Subcutaneous abdominal adipose tissue (tissue), 5 donors: Measurements from ENCODE around the gene RDH5.
A peak's percentile ranks its signal among the peaks of the same experiment; 100 is the strongest.

Experiments
- H3K27ac ChIP-seq: one replicate; pipeline ENCODE4 v1.7.0; 2013; ENCODE audit warnings: low read depth, mild to moderate bottlenecking, inconsistent platforms, low read length, moderate library complexity
- H3K27me3 ChIP-seq, 5 donors: one replicate each; pipeline ENCODE4 v1.7.0; 2013; ENCODE audit warnings: low read length in 5 of 5, inconsistent platforms in 1 of 5; ENCODE audit not compliant: control insufficient read depth in 5 of 5, insufficient read depth in 4 of 5
- H3K36me3 ChIP-seq, 5 donors: one replicate each; pipeline ENCODE4 v1.7.0; 2013; ENCODE audit warnings: low read length in 5 of 5; ENCODE audit not compliant: control insufficient read depth in 5 of 5, insufficient read depth in 5 of 5
- H3K4me1 ChIP-seq, 5 donors: one replicate each; pipeline ENCODE4 v1.7.0; 2013; ENCODE audit warnings: low read length in 5 of 5, mild to moderate bottlenecking in 3 of 5, moderate library complexity in 1 of 5; ENCODE audit not compliant: control insufficient read depth in 5 of 5, insufficient read depth in 5 of 5
- H3K4me3 ChIP-seq, 5 donors: one replicate each; pipeline ENCODE4 v1.7.0; 2013; ENCODE audit warnings: low read length in 5 of 5, low read depth in 1 of 5
- H3K9ac ChIP-seq, 5 donors: one replicate each; pipeline ENCODE4 v1.7.0; 2013; ENCODE audit warnings: low read length in 5 of 5, mild to moderate bottlenecking in 4 of 5, moderate library complexity in 3 of 5
- H3K9me3 ChIP-seq, 5 donors: one replicate each; pipeline ENCODE4 v1.7.0; 2013; ENCODE audit warnings: low read length in 5 of 5; ENCODE audit not compliant: control insufficient read depth in 5 of 5
- donor health status: healthy.
- donor health status: healthy.
- donor health status: healthy.
- donor health status: healthy.
- donor health status: healthy.

Gene RDH5

GRCh38 chr12:55718624-55719275 lies 1.4 kb upstream of the RDH5 start:
- Histone ChIP-seq H3K9me3 (no peaks in the 10 kb centered on the region), H3K4me1 (peaks cover 35 to 92% (median 83%) of the 10 kb centered on the region in 5 donors), H3K27ac (peak overlapping the region; percentile 96), H3K4me3 (peak overlapping the region in 2 of 5 donors; percentile 17 to 22), H3K9ac (peak overlapping the region in 4 of 5 donors; percentile 21 to 73 (median 54)), H3K36me3 (peaks cover 0 to 22% (median 2%) of the 10 kb centered on the region in 5 donors), H3K27me3 (no peaks in the 10 kb centered on the region)

GRCh38 chr12:55719371-55719770 lies 822 bp upstream of the RDH5 start:
- Histone ChIP-seq H3K36me3 (peaks cover 0 to 28% (median 7%) of the 10 kb centered on the region in 5 donors), H3K27me3 (no peaks in the 10 kb centered on the region), H3K4me3 (peak overlapping the region in 2 of 5 donors; percentile 26 to 76), H3K9me3 (no peaks in the 10 kb centered on the region), H3K4me1 (peaks cover 37 to 95% (median 90%) of the 10 kb centered on the region in 5 donors), H3K9ac (peak overlapping the region in 4 of 5 donors; percentile 21 to 84 (median 56)), H3K27ac (peak overlapping the region; percentile 96)

- Histone ChIP-seq H3K4me3 (peak overlapping the region; percentile 31 to 76 (median 53)), H3K36me3 (peaks cover 0 to 44% (median 23%) of the 10 kb centered on the region in 5 donors), H3K4me1 (peaks cover 36 to 98% (median 95%) of the 10 kb centered on the region in 5 donors), H3K27ac (peak overlapping the region; percentile 96), H3K9me3 (no peaks in the 10 kb centered on the region), H3K9ac (peak overlapping the region in 3 of 5 donors; percentile 43 to 93 (median 65)), H3K27me3 (no peaks in the 10 kb centered on the region)
Observed at GRCh38 chr12:55720894-55721444, 776 bp downstream of the RDH5 start.

- peak overlapping the region in 2 of 5 donors; percentile 65 to 67 for H3K9ac ChIP-seq
- peak overlapping the region; percentile 96 for H3K27ac ChIP-seq
- peak overlapping the region in 4 of 5 donors; percentile 31 to 73 (median 54) for H3K4me3 ChIP-seq
- H3K9me3 ChIP-seq: no peaks in the 10 kb centered on the region
- H3K36me3 ChIP-seq: peaks cover 0 to 51% (median 29%) of the 10 kb centered on the region in 5 donors
- H3K4me1 ChIP-seq: peaks cover 39 to 98% (median 97%) of the 10 kb centered on the region in 5 donors
- no peaks in the 10 kb centered on the region for H3K27me3 ChIP-seq
Observed at GRCh38 chr12:55721601-55722213, 1.5 kb downstream of the RDH5 start.

GRCh38 chr12:55722948-55723347 lies 2.8 kb downstream of the RDH5 start:
- peak overlapping the region; percentile 96 for H3K27ac ChIP-seq
- H3K36me3 ChIP-seq: peaks cover 0 to 57% (median 36%) of the 10 kb centered on the region in 5 donors
- no peaks in the 10 kb centered on the region for H3K9me3 ChIP-seq
- H3K4me3 ChIP-seq: no peak overlapping the region
- H3K9ac ChIP-seq: peak overlapping the region in 1 of 5 donors; percentile 41
- peaks cover 29 to 98% (median 97%) of the 10 kb centered on the region in 5 donors for H3K4me1 ChIP-seq
- no peaks in the 10 kb centered on the region for H3K27me3 ChIP-seq

- H3K27ac ChIP-seq: peak overlapping the region; percentile 96
- H3K4me3 ChIP-seq: peak overlapping the region in 2 of 5 donors; percentile 29 to 37
- no peaks in the 10 kb centered on the region for H3K27me3 ChIP-seq
- peak overlapping the region in 3 of 5 donors; percentile 16 to 41 (median 28) for H3K9ac ChIP-seq
- peaks cover 25 to 93% (median 91%) of the 10 kb centered on the region in 5 donors for H3K4me1 ChIP-seq
- H3K36me3 ChIP-seq: peaks cover 0 to 57% (median 36%) of the 10 kb centered on the region in 5 donors
- H3K9me3 ChIP-seq: no peaks in the 10 kb centered on the region
Observed at GRCh38 chr12:55723516-55724225, 3.5 kb downstream of the RDH5 start.

GRCh38 chr12:55724226-55724939 lies 4.2 kb downstream of the RDH5 start:
- H3K9ac ChIP-seq: peak overlapping the region in 3 of 5 donors; percentile 16 to 41 (median 28)
- H3K27ac ChIP-seq: peak overlapping the region; percentile 100
- no peaks in the 10 kb centered on the region for H3K9me3 ChIP-seq
- peak overlapping the region in 3 of 5 donors; percentile 8 to 29 (median 23) for H3K4me3 ChIP-seq
- no peaks in the 10 kb centered on the region for H3K27me3 ChIP-seq
- H3K4me1 ChIP-seq: peaks cover 19 to 89% (median 84%) of the 10 kb centered on the region in 5 donors
- H3K36me3 ChIP-seq: peaks cover 0 to 52% (median 36%) of the 10 kb centered on the region in 5 donors

- H3K4me3 ChIP-seq: peak overlapping the region in 3 of 5 donors; percentile 8 to 31 (median 13)
- H3K9ac ChIP-seq: peak overlapping the region in 1 of 5 donors; percentile 4
- H3K9me3 ChIP-seq: no peaks in the 10 kb centered on the region
- peaks cover 18 to 89% (median 82%) of the 10 kb centered on the region in 5 donors for H3K4me1 ChIP-seq
- H3K27me3 ChIP-seq: no peaks in the 10 kb centered on the region
- H3K27ac ChIP-seq: peak overlapping the region; percentile 100
- peaks cover 0 to 47% (median 36%) of the 10 kb centered on the region in 5 donors for H3K36me3 ChIP-seq
Observed at GRCh38 chr12:55724940-55725309, 4.7 kb downstream of the RDH5 start.

- Histone ChIP-seq H3K4me1 (peaks cover 14 to 89% (median 82%) of the 10 kb centered on the region in 5 donors), H3K4me3 (peak overlapping the region in 1 of 5 donors; percentile 22), H3K9me3 (no peaks in the 10 kb centered on the region), H3K36me3 (peaks cover 0 to 47% (median 36%) of the 10 kb centered on the region in 5 donors), H3K9ac (no peak overlapping the region), H3K27ac (peak overlapping the region; percentile 100), H3K27me3 (no peaks in the 10 kb centered on the region)
Observed at GRCh38 chr12:55725556-55725955, 5.4 kb downstream of the RDH5 start.
